OCI-LY7 (cell line): ENCODE measurements around the gene LY86. TPM values are rescaled to one million over a fixed set of nuclear protein-coding genes. Genes with fewer than 3 reads are reported as not detected.

Source experiments
- BruUV-seq: library from RNA; stranded (reverse); fragments of 400-500 nt; replicated peaks from 2 replicates; lab custom pipeline; 2021; lab: Mats Ljungman, UMichigan
- CTCF ChIA-PET: fragments of 300-600 bp; sonication (Branson Sonifier 250); formaldehyde crosslinking; loops from one replicate; lab custom pipeline; 2022; ENCODE audit warnings: antibody characterized with exemption; ENCODE audit not compliant: unreplicated experiment; lab: Charles Lee
- POLR2A ChIA-PET: fragments of 300-600 bp; sonication (Branson Sonifier 250); formaldehyde crosslinking; loops from one replicate; lab custom pipeline; 2022; ENCODE audit warnings: antibody characterized with exemption; lab: Charles Lee
- DNase-seq: peaks from one replicate; pipeline ENCODE4 v3.0.0-alpha.2; 2015; ENCODE audit warnings: low spot score
- H2AFZ ChIP-seq: fragments of 200-600 bp; sonication (generic), shearing (Covaris generic); 2 replicates; pipeline ENCODE4 v1.6.1; 2014; ENCODE audit warnings: mild to moderate bottlenecking, antibody characterized with exemption, low read length, moderate library complexity
- H3K27ac ChIP-seq: fragments of 200-600 bp; sonication (generic); 2 replicates; pipeline ENCODE4 v1.5.1; 2014; ENCODE audit warnings: mixed run types, low read depth, mild to moderate bottlenecking, moderate library complexity, low read length, inconsistent platforms; ENCODE audit not compliant: poor library complexity, severe bottlenecking
- H3K36me3 ChIP-seq: fragments of 200-600 bp; sonication (generic); 2 replicates; pipeline ENCODE4 v1.6.1; 2014; ENCODE audit warnings: mild to moderate bottlenecking, antibody characterized with exemption, low read length, moderate library complexity, mixed read lengths; ENCODE audit not compliant: insufficient read depth
- H3K4me1 ChIP-seq: fragments of 200-600 bp; sonication (generic); 2 replicates; pipeline ENCODE4 v1.5.1; 2014; ENCODE audit warnings: mild to moderate bottlenecking, low read length; ENCODE audit not compliant: insufficient read depth, poor library complexity, severe bottlenecking
- H3K4me2 ChIP-seq: fragments of 200-600 bp; sonication (generic); 2 replicates; pipeline ENCODE4 v1.6.1; 2014; ENCODE audit warnings: mild to moderate bottlenecking, low read length
- H3K4me3 ChIP-seq: fragments of 200-600 bp; sonication (generic); 2 replicates; pipeline ENCODE4 v1.5.1; 2014; ENCODE audit warnings: mild to moderate bottlenecking, low read depth, low read length; ENCODE audit not compliant: poor library complexity, severe bottlenecking
- H3K79me2 ChIP-seq: fragments of 200-600 bp; sonication (generic); 2 replicates; pipeline ENCODE4 v1.6.1; 2016; ENCODE audit warnings: low read depth, mild to moderate bottlenecking, low read length, moderate library complexity, mixed read lengths; ENCODE audit not compliant: insufficient read depth
- H3K9me2 ChIP-seq: fragments of 200-600 bp; sonication (generic); 2 replicates; pipeline ENCODE4 v1.6.1; 2016; ENCODE audit warnings: mild to moderate bottlenecking, low read length, mixed read lengths; ENCODE audit not compliant: insufficient read depth
- H3K9me3 ChIP-seq: fragments of 200-600 bp; sonication (generic); 2 replicates; pipeline ENCODE4 v1.6.1; 2014; ENCODE audit warnings: mild to moderate bottlenecking, mixed run types, low read length, mixed read lengths
- H4K20me1 ChIP-seq: fragments of 200-600 bp; sonication (generic); 2 replicates; pipeline ENCODE4 v1.6.1; 2014; ENCODE audit warnings: mild to moderate bottlenecking, antibody characterized with exemption, low read length, moderate library complexity, mixed read lengths; ENCODE audit not compliant: insufficient read depth
- EZH2phosphoT487 ChIP-seq: fragments of 200-600 bp; sonication (generic); IDR thresholded peaks from 2 replicates; pipeline ENCODE4 v1.6.1; 2018; ENCODE audit warnings: low read depth, borderline replicate concordance, mild to moderate bottlenecking, mixed run types, antibody characterized with exemption, low read length, moderate library complexity, mixed read lengths
- intact Hi-C: fragments of 100-400 bp; cut with micrococcal nuclease; formaldehyde crosslinking; loops from one replicate; pipeline ENCODE4 v1.10.0; 2022; ENCODE audit not compliant: unreplicated experiment
- total RNA-seq, 2 experiments: library from RNA; depleted of rRNA in 1 of 2; stranded (reverse); fragments of >200 nt in 1 of 2; shearing (Covaris generic) in 1 of 2; gene quantifications; 2 replicates each; pipeline ENCODE4 v1.2.3, GENCODE V29; 2014 to 2022
- TF ChIP-seq, protein P1 (sequence below): fragments of 200-600 bp; sonication (generic); conservative IDR thresholded peaks from 2 replicates; pipeline ENCODE4 v1.5.1; 2014; ENCODE audit warnings: mild to moderate bottlenecking, antibody characterized with exemption, low read length, moderate library complexity, mixed read lengths

The LY86 gene
- total RNA-seq, 2 experiments from 2014 or later: 48.4 to 62.8 TPM

- Histone ChIP-seq H3K4me3 (no peak overlapping the region), H3K27ac (no peak overlapping the region), H3K9me2 (no peaks in the 10 kb centered on the region), H3K79me2 (no peaks in the 10 kb centered on the region), H3K36me3 (peaks cover 40% of the 10 kb centered on the region), H3K4me2 (no peak overlapping the region), H4K20me1 (no peaks in the 10 kb centered on the region), H3K4me1 (peaks cover 13% of the 10 kb centered on the region), H2AFZ (no peak overlapping the region), H3K9me3 (peaks cover 14% of the 10 kb centered on the region; the same call in 1 of the 2 replicates)
- no peak for DNase-seq
- CTCF ChIA-PET: interaction anchor here (1.5 kb wide), 1 partner anchor 9 kb away, joined by 3 read pairs; no protein-coding TSS in a partner anchor
- intact Hi-C loops: no loop called here
- no TSS peak for BruUV-seq
- TF ChIP-seq, protein P1, sequence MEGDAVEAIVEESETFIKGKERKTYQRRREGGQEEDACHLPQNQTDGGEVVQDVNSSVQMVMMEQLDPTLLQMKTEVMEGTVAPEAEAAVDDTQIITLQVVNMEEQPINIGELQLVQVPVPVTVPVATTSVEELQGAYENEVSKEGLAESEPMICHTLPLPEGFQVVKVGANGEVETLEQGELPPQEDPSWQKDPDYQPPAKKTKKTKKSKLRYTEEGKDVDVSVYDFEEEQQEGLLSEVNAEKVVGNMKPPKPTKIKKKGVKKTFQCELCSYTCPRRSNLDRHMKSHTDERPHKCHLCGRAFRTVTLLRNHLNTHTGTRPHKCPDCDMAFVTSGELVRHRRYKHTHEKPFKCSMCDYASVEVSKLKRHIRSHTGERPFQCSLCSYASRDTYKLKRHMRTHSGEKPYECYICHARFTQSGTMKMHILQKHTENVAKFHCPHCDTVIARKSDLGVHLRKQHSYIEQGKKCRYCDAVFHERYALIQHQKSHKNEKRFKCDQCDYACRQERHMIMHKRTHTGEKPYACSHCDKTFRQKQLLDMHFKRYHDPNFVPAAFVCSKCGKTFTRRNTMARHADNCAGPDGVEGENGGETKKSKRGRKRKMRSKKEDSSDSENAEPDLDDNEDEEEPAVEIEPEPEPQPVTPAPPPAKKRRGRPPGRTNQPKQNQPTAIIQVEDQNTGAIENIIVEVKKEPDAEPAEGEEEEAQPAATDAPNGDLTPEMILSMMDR: no peak
- no peak for TF ChIP-seq EZH2phosphoT487
- POLR2A ChIA-PET: interaction anchor here (1.1 kb wide), 1 partner anchor 69 kb away, joined by 3 read pairs; no protein-coding TSS in a partner anchor
These were observed 66.4 kb downstream of the LY86 start for GRCh38 chr6:6654599-6655575.

DNA sequence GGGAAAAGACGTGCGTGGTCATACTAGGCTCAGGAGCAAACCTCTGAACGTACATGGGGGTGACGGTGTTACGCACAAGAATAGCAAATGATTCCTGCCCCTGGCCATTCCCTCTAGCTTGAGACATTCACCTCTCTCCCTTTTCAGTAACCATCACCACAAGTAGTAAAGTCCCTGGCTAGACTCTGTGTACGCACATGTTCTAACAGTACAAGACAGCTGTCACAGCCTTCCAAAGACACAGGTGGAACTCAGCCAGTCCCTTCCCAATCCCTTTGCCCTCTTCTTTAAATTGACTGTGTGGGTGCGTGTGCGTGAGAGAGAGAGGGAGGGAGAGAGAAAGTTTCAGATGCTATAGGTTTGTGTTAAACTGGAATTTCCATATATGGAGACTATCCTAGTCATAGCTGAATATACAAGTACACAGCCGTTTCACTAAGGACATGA, 67.3 kb downstream of the LY86 start:
- ChIA-PET CTCF (no interaction called here), POLR2A (interaction anchor here (1.1 kb wide), 1 partner anchor 70 kb away, joined by 3 read pairs; no protein-coding TSS in a partner anchor)
- no peaks in the 10 kb centered on the region for H4K20me1 ChIP-seq
- TF ChIP-seq, protein P1: no peak
- TF ChIP-seq EZH2phosphoT487: no peak
- intact Hi-C loops: no loop called here
- no peaks in the 10 kb centered on the region for H3K79me2 ChIP-seq
- no peak for DNase-seq
- peaks cover 15% of the 10 kb centered on the region for H3K4me1 ChIP-seq
- no peaks in the 10 kb centered on the region for H3K9me2 ChIP-seq
- no TSS peak for BruUV-seq
- H3K36me3 ChIP-seq: peaks cover 30% of the 10 kb centered on the region
- peaks cover 14% of the 10 kb centered on the region; the same call in 1 of the 2 replicates for H3K9me3 ChIP-seq
- no peak overlapping the region for H3K4me3 ChIP-seq
- no peak overlapping the region for H3K4me2 ChIP-seq
- no peak overlapping the region for H2AFZ ChIP-seq
- no peak overlapping the region for H3K27ac ChIP-seq
